Prostate gland (tissue), 2 donors: ENCODE data around the gene PPP1R37. TPM values are rescaled to one million over a fixed set of nuclear protein-coding genes. Genes with fewer than 3 reads are reported as not detected.
A peak's percentile ranks its signal among the peaks of the same experiment; 100 is the strongest.

Experiments
- DNase-seq: peaks from one replicate; pipeline ENCODE4 v3.0.0-alpha.2; 2019; ENCODE audit warnings: low spot score
- H3K27ac ChIP-seq, 2 donors: fragments of 200-600 bp; sonication (generic); 2 replicates each; pipeline ENCODE4 v1.5.1; 2017 to 2019
- H3K27me3 ChIP-seq: fragments of 200-600 bp; sonication (generic); replicated peaks from 2 replicates; pipeline ENCODE4 v1.5.1; 2019; ENCODE audit not compliant: insufficient read depth
- H3K36me3 ChIP-seq, 2 donors: fragments of 200-600 bp; sonication (generic); 1 replicate in 1 of 2; 2 replicates in 1 of 2; pipeline versions ENCODE4 v1.5.1 to v1.8.1; 2017 to 2019
- H3K4me1 ChIP-seq: fragments of 200-600 bp; sonication (generic); replicated peaks from 2 replicates; pipeline ENCODE4 v1.5.1; 2019
- H3K4me3 ChIP-seq, 2 donors: fragments of 200-600 bp; sonication (generic); 2 replicates each; pipeline ENCODE4 v1.5.1; 2017 to 2019
- H3K9me3 ChIP-seq: fragments of 200-600 bp; sonication (generic); 2 replicates; pipeline ENCODE4 v1.5.1; 2017
- POLR2A ChIP-seq: fragments of 450-650 bp; IDR thresholded peaks from one replicate; pipeline ENCODE4 v1.6.1; 2016; ENCODE audit warnings: antibody characterized with exemption, mild to moderate bottlenecking
- POLR2AphosphoS5 ChIP-seq: sonication (generic); formaldehyde crosslinking; IDR thresholded peaks from one replicate; pipeline ENCODE4 v1.6.1; 2017; ENCODE audit warnings: antibody characterized with exemption
- WGBS: methylation state at CpG from one replicate; pipeline ENCODE4 v1.1.5; 2018; 5-methylcytosine and 5-hydroxymethylcytosine counted together
- intact Hi-C: fragments of 100-400 bp; cut with DNase I; formaldehyde crosslinking; loops from one replicate; pipeline ENCODE4 v1.14.2; 2022
- total RNA-seq, 2 donors: library from RNA; depleted of rRNA; stranded (reverse); fragments of >200 nt; gene quantifications; one replicate each; pipeline ENCODE4 v1.1.0, GENCODE V29; 2016
- TF ChIP-seq, protein P1 (sequence below), 4 experiments: fragments of 200-600 bp in 2 of 4; fragments of 450-650 bp in 2 of 4; sonication (generic) in 2 of 4; IDR thresholded peaks; 1 replicate in 3 of 4; 2 replicates in 1 of 4; pipeline ENCODE4 v1.5.1; 2016 to 2019; ENCODE audit warnings: antibody characterized with exemption in 4 of 4, mild to moderate bottlenecking in 2 of 4, moderate library complexity in 2 of 4

PPP1R37 gene
- total RNA-seq, 2 donors from 2014 or later: 50.1 to 90.3 TPM

DNA sequence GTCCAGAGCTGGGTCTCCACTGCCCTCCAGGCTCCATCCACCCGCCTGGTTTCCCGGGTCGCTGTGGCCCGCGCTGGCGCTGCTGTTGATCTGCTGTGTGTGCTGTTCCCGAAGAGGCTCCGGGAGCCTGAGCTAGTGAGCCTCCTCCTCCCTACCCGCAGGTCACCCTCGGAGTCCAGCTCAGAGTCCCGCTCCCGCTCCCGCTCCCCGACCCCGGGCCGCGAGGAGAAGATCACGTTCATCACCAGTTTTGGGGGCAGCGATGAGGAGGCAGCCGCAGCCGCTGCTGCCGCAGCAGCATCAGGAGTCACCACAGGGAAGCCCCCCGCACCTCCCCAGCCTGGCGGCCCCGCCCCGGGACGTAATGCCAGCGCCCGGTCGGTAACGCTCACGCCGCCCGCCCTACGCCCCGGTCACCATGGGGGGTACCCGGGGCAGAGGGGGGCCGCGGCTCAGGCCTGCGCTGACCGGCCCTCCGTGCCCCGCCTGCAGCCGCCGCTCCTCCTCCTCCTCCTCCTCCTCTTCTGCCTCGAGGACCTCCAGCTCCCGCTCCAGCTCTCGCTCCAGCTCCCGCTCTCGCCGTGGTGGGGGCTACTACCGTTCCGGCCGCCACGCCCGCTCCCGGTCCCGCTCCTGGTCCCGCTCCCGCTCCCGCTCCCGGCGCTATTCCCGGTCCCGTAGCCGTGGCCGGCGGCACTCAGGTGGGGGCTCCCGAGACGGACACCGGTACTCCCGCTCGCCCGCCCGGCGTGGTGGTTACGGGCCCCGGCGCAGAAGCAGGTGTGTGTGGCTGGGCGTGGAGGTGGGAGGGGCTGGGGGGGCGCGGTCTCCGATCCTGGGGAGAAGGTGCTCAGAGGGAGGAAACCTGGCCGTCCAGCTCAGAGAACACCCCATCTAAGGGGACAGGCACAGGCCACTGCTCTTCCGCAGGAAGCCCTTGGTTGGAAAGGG is 28.9 kb upstream of the PPP1R37 start:
- Histone ChIP-seq H3K36me3 (peaks cover 6 to 50% of the 10 kb centered on the region in 2 donors), H3K27me3 (no peaks in the 10 kb centered on the region), H3K4me1 (no peaks in the 10 kb centered on the region), H3K4me3 (no peak overlapping the region), H3K9me3 (no peaks in the 10 kb centered on the region), H3K27ac (no peak overlapping the region)
- TF ChIP-seq POLR2AphosphoS5: no peak
- no peak for TF ChIP-seq POLR2A
- TF ChIP-seq, protein P1, sequence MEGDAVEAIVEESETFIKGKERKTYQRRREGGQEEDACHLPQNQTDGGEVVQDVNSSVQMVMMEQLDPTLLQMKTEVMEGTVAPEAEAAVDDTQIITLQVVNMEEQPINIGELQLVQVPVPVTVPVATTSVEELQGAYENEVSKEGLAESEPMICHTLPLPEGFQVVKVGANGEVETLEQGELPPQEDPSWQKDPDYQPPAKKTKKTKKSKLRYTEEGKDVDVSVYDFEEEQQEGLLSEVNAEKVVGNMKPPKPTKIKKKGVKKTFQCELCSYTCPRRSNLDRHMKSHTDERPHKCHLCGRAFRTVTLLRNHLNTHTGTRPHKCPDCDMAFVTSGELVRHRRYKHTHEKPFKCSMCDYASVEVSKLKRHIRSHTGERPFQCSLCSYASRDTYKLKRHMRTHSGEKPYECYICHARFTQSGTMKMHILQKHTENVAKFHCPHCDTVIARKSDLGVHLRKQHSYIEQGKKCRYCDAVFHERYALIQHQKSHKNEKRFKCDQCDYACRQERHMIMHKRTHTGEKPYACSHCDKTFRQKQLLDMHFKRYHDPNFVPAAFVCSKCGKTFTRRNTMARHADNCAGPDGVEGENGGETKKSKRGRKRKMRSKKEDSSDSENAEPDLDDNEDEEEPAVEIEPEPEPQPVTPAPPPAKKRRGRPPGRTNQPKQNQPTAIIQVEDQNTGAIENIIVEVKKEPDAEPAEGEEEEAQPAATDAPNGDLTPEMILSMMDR (IDR thresholded peaks at IDR 0.05): no peak
- intact Hi-C loops: no loop called here
- no peak for DNase-seq
- WGBS: 96% methylated on average over 82 of the region's 85 CpGs

DNA sequence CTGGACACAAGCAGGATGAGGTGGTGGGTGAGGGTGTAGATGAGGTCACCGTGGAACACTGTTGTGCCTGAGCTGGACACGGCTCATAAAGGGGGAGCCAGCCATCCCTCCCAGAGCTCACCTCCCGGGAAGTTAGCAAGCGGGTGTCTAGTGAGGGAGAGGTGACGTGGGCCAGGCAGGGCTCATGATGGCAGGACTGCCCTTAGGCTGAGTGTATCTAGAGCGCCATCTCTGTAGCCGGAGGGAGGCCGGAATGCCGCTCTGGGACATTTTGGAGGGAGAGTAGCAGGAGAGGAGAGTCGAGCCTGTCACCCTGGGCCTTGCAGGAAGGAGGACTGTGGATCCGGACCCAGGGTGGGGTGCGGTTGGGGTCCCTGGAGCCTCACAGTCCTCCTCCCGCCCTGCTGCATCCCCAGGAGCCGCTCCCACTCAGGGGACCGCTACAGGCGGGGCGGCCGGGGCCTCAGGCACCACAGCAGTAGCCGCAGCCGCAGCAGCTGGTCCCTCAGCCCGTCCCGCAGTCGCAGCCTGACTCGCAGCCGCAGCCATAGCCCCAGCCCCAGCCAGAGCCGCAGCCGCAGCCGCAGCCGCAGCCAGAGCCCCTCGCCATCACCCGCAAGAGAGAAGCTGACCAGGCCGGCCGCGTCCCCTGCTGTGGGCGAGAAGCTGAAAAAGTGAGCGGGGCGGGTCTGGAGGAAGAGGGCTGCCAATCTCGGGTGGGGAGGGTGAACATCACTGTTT is 25.9 kb upstream of the PPP1R37 start:
- WGBS: 91% methylated on average over 36 of the region's 38 CpGs
- H3K4me1 ChIP-seq: no peaks in the 10 kb centered on the region
- no peaks in the 10 kb centered on the region for H3K9me3 ChIP-seq
- no peaks in the 10 kb centered on the region for H3K27me3 ChIP-seq
- H3K27ac ChIP-seq: no peak overlapping the region
- TF ChIP-seq POLR2A: no peak
- H3K4me3 ChIP-seq: no peak overlapping the region
- DNase-seq: no peak
- intact Hi-C loops: no loop called here
- H3K36me3 ChIP-seq: peaks cover 6 to 42% of the 10 kb centered on the region in 2 donors

DNA sequence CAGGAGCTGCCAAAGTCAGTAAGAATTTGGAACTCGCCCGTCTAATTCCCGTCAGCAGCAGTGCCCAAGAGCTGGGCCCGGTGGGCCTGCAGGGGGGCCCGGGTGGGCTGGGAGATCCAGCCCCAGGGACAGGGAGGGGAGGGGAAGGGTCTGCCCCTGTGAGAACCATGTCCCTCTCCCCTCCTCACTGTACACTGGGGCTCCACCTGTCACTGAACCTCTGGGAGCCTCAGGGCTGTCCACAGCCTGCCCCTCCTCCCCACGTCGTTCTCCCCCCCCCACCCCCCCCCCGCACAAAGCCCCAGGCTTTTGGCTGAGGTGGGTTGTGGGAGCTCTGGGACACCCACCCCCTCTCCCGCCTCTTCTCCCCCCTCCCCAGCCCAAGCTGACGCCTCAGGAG is 24.9 kb upstream of the PPP1R37 start:
- Histone ChIP-seq H3K4me3 (no peak overlapping the region), H3K36me3 (peaks cover 6 to 42% of the 10 kb centered on the region in 2 donors), H3K9me3 (no peaks in the 10 kb centered on the region), H3K27ac (no peak overlapping the region), H3K27me3 (no peaks in the 10 kb centered on the region), H3K4me1 (no peaks in the 10 kb centered on the region)
- TF ChIP-seq POLR2AphosphoS5 (no peak), POLR2A (no peak)
- TF ChIP-seq, protein P1 (IDR thresholded peaks at IDR 0.05): no peak
- DNase-seq: no peak
- intact Hi-C loops: no loop called here
- 66% methylated on average over 9 of the region's 10 CpGs for WGBS

DNA sequence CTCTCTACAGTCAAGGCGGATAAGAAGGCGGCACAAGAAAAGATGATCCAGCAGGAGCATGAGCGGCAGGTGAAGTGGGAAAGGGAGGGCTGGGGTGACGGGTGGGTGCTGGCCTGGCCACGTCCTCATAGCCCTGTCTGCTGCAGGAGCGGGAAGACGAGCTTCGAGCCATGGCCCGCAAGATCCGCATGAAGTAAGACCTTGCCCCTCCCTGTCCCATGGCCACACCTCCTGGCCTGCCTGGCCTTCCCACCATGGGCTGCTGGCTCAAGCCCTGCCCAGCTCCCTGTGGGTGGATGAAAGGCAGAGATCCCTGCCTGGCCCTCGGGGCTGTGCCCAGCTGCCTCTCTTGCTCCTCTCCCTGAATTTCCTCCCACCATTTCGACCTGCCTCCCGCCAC is 23.9 kb upstream of the PPP1R37 start:
- H3K9me3 ChIP-seq: no peaks in the 10 kb centered on the region
- TF ChIP-seq POLR2A (peak; percentile 49), POLR2AphosphoS5 (peak; percentile 5)
- TF ChIP-seq, protein P1 (IDR thresholded peaks at IDR 0.05): no peak
- peak overlapping the region in 1 of 2 donors; percentile 51 for H3K27ac ChIP-seq
- no peaks in the 10 kb centered on the region for H3K27me3 ChIP-seq
- intact Hi-C loops: no loop called here
- 54% methylated on average over 13 of the region's 13 CpGs for WGBS
- H3K36me3 ChIP-seq: peaks cover 6 to 36% of the 10 kb centered on the region in 2 donors
- H3K4me3 ChIP-seq: no peak overlapping the region
- H3K4me1 ChIP-seq: no peaks in the 10 kb centered on the region
- DNase-seq: peak; percentile 51

DNA sequence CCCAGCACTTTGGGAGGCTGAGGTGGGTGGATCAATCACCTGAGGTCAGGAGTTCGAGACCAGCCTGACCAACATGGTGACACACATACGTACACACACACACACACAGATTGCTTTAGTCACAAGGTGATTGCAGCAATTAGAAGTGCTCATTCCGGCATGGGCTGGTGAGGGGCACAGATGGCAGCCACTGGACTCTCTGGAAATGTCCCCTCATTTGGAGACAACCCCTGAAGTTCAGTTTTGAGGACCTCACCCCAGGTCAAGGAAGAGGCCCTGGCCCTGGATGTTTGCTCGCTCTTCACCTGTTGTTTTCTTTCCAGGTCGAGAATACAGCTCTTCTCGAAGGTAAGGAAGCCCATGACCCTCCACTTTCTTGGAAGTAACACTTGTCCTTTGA is 22.8 kb upstream of the PPP1R37 start:
- no peak overlapping the region for H3K4me3 ChIP-seq
- no peaks in the 10 kb centered on the region for H3K4me1 ChIP-seq
- H3K27me3 ChIP-seq: no peaks in the 10 kb centered on the region
- H3K27ac ChIP-seq: peak overlapping the region; percentile 4 to 36
- DNase-seq: no peak
- TF ChIP-seq, protein P1 (IDR thresholded peaks at IDR 0.05): no peak
- TF ChIP-seq POLR2AphosphoS5 (no peak), POLR2A (no peak)
- H3K36me3 ChIP-seq: peaks cover 6 to 25% of the 10 kb centered on the region in 2 donors
- H3K9me3 ChIP-seq: no peaks in the 10 kb centered on the region
- intact Hi-C loops: no loop called here
- whole genome bisulfite sequencing: 82% methylated on average over 6 of the region's 6 CpGs
